ENCODE data around the gene ARCN1.
"Not testable (repeated sequence)": the region's sequence is repeated elsewhere in the genome, so short reads cannot be mapped to it uniquely, and the experiment has no call there.

ARCN1 gene

GRCh38 chr11:118570787-118571186, 1.4 kb upstream of the ARCN1 start:
- TF ChIP-seq CTCF (IDR thresholded peaks at IDR 0.05; ENCODE audit: extremely low read depth, missing control alignments), result no peak
- DNase-seq (ENCODE audit: low spot score), result no peak

DNA sequence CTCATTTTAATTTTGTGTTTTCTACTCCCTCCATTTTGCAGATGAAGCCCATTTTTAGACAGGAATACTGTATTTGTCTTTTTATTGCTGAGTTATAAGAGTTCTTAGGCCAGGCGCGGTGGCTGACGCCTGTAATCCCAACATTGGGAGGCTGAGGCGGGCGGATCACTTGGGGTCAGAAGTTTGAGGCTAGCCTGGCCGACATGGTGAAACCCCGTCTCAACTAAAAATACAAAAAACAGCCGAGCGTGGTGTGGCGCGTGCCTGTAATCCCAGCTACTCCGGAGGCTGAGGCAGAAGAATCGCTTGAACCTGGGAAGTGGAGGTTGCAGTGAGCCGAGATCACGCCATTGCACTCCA, 528 bp upstream of the ARCN1 start:
- not testable (repeated sequence) for DNase-seq (ENCODE audit: low spot score)

DNA sequence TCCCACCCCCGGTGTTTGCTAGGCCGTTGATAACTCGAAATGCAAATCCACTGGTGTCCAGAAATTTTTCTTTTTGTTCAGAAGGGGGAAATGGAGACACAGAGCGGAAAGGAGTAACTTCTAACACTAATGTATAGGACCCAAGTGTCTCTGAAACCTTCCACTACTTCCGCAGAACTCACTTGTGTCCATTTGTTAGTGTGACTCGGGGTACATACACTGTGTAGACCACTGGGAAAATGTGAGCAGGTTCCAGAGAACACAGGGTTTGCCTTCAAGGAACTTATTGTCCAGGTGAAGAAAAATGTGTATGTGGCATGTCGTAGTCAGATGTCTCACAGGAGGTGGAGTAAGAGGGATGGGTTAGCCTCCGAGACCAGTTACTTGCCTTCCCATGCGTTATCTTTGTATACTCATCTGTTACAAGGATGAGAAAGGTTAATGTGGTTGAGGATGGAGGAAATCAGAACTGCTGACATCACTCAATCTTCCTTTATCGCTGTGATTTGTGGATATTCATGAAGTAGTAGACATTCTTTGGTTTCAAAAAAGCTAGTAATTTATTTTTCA, 857 bp downstream of the ARCN1 start:
- no peak for TF ChIP-seq CTCF (IDR thresholded peaks at IDR 0.05; ENCODE audit: extremely low read depth, missing control alignments)
- peak; percentile 17 for DNase-seq (ENCODE audit: low spot score)

DNA sequence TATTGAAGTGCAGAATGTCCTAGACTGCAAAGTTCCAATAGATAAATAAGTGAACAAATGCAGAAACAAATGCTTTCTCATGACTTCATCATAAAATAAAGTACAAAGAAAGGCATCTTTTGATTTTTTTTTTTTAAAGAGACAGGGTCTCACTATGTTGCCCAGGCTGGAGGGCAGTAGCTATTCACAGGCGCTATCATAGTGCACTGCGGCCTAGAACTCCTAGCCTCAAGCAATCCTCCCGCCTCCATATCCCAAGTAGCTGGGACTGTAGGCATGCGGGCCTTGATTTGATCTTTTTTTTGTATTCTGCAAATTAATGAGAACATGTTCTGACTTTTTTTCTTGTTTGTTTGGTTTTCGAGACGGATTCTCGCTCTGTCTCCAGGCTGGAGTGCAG, 2.4 kb downstream of the ARCN1 start:
- DNase-seq (ENCODE audit: low spot score), result no peak
- TF ChIP-seq CTCF (IDR thresholded peaks at IDR 0.05; ENCODE audit: extremely low read depth, missing control alignments), result no peak

DNA sequence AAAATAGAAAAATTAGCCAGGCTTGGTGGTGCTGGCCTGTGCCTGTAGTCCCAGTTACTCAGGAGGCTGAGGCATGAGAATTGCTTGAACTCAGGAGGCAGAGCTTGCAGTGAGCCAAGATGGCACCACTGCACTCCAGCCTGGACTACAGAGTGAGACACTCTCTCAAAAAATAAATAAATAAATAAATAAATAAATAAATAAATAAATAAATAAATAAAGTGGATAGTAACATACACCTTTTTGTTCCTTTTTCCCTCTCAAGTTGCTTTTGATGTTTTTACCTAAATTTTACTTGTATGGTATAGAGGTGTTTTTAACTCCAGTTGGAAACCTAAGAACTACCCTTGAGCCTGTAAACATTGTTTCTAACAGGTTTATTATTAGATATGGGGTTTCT, 5.8 kb downstream of the ARCN1 start:
- not testable (repeated sequence) for DNase-seq (ENCODE audit: low spot score)

DNA sequence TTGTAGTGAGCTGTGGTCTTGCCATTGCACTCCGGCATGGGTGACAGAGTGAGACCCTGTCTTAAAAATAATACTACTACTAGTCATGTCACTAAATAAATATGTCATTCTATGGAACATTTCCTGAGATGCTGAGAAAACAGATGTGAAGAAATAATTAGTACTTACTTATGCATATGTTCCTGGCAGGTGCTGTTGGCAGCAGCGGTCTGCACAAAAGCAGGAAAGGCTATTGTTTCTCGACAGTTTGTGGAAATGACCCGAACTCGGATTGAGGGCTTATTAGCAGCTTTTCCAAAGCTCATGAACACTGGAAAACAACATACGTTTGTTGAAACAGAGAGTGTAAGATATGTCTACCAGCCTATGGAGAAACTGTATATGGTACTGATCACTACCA, 8.8 kb downstream of the ARCN1 start:
- no peak for DNase-seq (ENCODE audit: low spot score)
- TF ChIP-seq CTCF (IDR thresholded peaks at IDR 0.05; ENCODE audit: extremely low read depth, missing control alignments), result no peak

DNA sequence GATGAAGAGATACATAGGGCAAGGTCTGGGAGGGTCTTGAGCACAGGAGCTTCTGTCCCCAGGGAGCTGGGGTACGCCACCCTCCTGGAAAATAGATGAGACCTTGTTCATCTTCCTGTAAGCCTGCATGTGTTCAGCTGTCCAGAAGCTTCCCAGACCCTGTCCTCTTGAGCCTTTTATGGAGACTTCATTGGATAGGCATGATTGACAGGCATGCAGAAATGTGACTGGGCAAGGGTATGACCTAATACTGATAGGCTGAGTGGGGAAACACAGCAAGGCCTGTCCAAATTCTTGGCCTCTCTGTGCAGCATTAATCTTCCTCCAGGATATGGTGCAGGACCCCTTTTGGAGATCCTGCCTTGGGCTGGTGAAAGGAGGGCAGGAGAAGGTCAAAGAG, 15.7 kb downstream of the ARCN1 start:
- DNase-seq (ENCODE audit: low spot score), result no peak
- no peak for TF ChIP-seq CTCF (IDR thresholded peaks at IDR 0.05; ENCODE audit: extremely low read depth, missing control alignments)

DNA sequence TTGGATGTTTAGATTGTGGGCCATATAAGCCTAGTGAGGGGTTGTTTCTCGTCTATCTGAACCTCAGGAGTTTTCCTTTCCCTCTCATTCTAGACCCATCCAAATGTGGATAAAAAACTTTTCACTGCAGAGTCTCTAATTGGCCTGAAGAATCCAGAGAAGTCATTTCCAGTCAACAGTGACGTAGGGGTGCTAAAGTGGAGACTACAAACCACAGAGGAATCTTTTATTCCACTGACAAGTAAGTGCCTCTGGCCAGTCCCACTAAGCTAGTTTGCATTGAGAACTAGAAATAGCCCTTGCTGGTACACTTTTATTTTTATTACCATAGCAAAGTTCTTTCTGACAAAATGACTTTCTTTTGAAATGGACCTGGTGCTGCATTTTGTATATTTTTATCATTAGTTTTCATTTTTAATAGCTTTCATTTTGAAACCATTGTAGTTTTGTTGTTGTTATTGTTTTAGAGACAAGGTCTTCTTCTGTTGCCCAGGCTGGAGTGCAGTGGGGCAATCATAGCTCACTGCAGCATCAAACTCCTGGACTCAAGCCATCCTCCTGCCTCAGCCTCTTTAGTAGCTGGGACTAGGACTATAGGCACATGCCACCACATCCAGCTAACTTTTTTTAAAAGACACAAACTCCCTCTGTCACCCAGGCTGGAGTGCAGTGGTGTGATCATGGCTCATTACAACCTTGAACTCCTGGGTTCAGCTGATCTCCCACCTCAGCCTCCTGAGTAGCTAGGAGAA, 20.6 kb downstream of the ARCN1 start:
- DNase-seq (ENCODE audit: low spot score), result no peak
- TF ChIP-seq CTCF (IDR thresholded peaks at IDR 0.05; ENCODE audit: extremely low read depth, missing control alignments), result no peak

GRCh38 chr11:118594984-118595383, 22.8 kb downstream of the ARCN1 start:
- DNase-seq (ENCODE audit: low spot score), result peak; percentile 61
